ENCODE results near the gene TMPRSS3.

GRCh38 chr21:42374864-42375499 lies 20.9 kb downstream of the TMPRSS3 start:
- TF ChIP-seq EP300 (IDR thresholded peaks at IDR 0.05), result no peak
- no peak for TF ChIP-seq POLR2AphosphoS5 (IDR thresholded peaks at IDR 0.05)
- TF ChIP-seq CTCF (IDR thresholded peaks at IDR 0.05), result no peak
